ENCODE data around the gene ZNF438.

- TF ChIP-seq MYC (IDR thresholded peaks at IDR 0.05; ENCODE audit: low read depth, low read length) (no peak), POLR2A (IDR thresholded peaks at IDR 0.05; ENCODE audit: extremely low read depth, insufficient read length) (no peak)
These were observed 198.7 kb downstream of the ZNF438 start for GRCh38 chr10:30832749-30833627.

All from NB4 (cell line).